ENCODE data around the gene ENHO.

The ENHO gene

GRCh38 chr9:34522091-34522887, 501 bp downstream of the ENHO start:
- no peak for DNase-seq

- no peak for DNase-seq
Observed at GRCh38 chr9:34521406-34522045, 1.3 kb downstream of the ENHO start.

GRCh38 chr9:34520505-34521385, 2.0 kb downstream of the ENHO start:
- no peak for DNase-seq

GRCh38 chr9:34520096-34520495, 2.7 kb downstream of the ENHO start:
- no peak for DNase-seq

- DNase-seq: no peak
Observed at GRCh38 chr9:34519321-34520020, 3.3 kb downstream of the ENHO start.

GRCh38 chr9:34518896-34519295, 3.9 kb downstream of the ENHO start:
- no peak for DNase-seq

- no peak for DNase-seq
Observed at GRCh38 chr9:34518110-34518616, 4.6 kb downstream of the ENHO start.

- no peak for DNase-seq
Observed at GRCh38 chr9:34517185-34517584, 5.6 kb downstream of the ENHO start.

GRCh38 chr9:34515959-34516358, 6.8 kb downstream of the ENHO start:
- DNase-seq: no peak

GRCh38 chr9:34514816-34515215, 8.0 kb downstream of the ENHO start:
- no peak for DNase-seq

GRCh38 chr9:34514401-34514800, 8.4 kb downstream of the ENHO start:
- DNase-seq: no peak

- no peak for DNase-seq
Observed at GRCh38 chr9:34513567-34514214, 9.1 kb downstream of the ENHO start.

GRCh38 chr9:34512131-34513078, 10.4 kb downstream of the ENHO start:
- DNase-seq: no peak

- no peak for DNase-seq
Observed at GRCh38 chr9:34510497-34511468, 12.0 kb downstream of the ENHO start.

GRCh38 chr9:34508951-34509350, 13.8 kb downstream of the ENHO start:
- no peak for DNase-seq

- DNase-seq: no peak
Observed at GRCh38 chr9:34508463-34508862, 14.3 kb downstream of the ENHO start.

- no peak for DNase-seq
Observed at GRCh38 chr9:34507966-34508365, 14.8 kb downstream of the ENHO start.

- DNase-seq: no peak
Observed at GRCh38 chr9:34507556-34507955, 15.2 kb downstream of the ENHO start.

GRCh38 chr9:34506623-34507022, 16.2 kb downstream of the ENHO start:
- DNase-seq: no peak

Data from activated CD4-positive, alpha-beta T cell treated with anti-CD3 and anti-CD28 coated beads for 4 hours (primary cell).